KOPT-K1 (cell line): ENCODE measurements around the gene ABRACL.
"Not testable (repeated sequence)": the region's sequence is repeated elsewhere in the genome, so short reads cannot be mapped to it uniquely, and the experiment has no call there.

Source experiments
- H3K27ac ChIP-seq: fragments of 200-600 bp; sonication (generic); 2 replicates; pipeline ENCODE4 v1.5.1; 2016; ENCODE audit warnings: antibody characterized with exemption, mild to moderate bottlenecking, low read depth, low read length; ENCODE audit not compliant: poor library complexity, severe bottlenecking
- H3K36me3 ChIP-seq: fragments of 200-600 bp; sonication (generic); 2 replicates; pipeline ENCODE4 v1.5.1; 2017; ENCODE audit warnings: antibody characterized with exemption, mild to moderate bottlenecking, low read length, moderate library complexity; ENCODE audit not compliant: insufficient read depth
- H3K9me3 ChIP-seq: fragments of 200-600 bp; sonication (generic); 2 replicates; pipeline ENCODE4 v1.5.1; 2017; ENCODE audit warnings: antibody characterized with exemption, low read length, mild to moderate bottlenecking; ENCODE audit not compliant: insufficient read depth, poor library complexity, severe bottlenecking

The ABRACL gene

GRCh38 chr6:138999949-139000725, 28.4 kb upstream of the ABRACL start:
- no peaks in the 10 kb centered on the region for H3K9me3 ChIP-seq
- H3K27ac ChIP-seq: no peak overlapping the region
- H3K36me3 ChIP-seq: no peaks in the 10 kb centered on the region

DNA sequence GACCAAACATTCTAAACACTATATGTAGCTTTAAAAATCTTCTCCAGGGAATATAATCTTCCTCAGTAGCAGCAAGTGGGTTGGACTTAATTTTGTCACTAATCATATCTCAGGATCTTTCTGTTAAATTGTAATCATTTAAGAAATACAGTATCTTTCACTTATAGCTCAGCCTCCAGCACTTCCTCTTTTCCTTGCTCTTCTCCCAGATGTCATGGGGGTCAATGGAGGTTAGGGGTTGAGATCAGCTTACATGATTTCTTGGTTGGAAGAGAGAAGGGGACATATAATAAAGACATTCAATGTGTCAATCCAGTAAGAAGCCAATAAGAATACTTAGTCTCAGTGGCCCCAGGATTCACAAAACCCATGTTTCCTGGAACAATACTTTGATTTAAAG, 24.8 kb upstream of the ABRACL start:
- Histone ChIP-seq H3K36me3 (no peaks in the 10 kb centered on the region), H3K9me3 (no peaks in the 10 kb centered on the region), H3K27ac (no peak overlapping the region)

DNA sequence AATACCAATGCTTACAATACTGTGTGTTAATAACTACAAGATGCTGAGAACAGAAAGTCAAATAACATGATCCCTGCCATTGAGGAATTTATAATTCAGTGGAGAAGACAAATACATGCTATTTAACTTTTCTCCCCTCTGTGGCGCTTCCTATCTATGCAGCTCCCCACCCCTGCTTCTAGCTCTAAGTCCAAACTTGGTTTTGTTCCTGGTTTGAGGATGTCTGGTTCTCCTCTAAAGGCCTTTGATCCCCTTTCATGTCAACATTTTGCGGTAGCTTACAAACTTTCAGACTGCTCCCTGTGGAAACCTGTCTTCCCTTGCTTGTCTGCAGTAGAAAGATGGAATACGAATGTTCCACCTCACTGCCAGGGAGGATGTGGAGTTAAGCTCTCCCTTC, 22.1 kb upstream of the ABRACL start:
- no peak overlapping the region for H3K27ac ChIP-seq
- no peaks in the 10 kb centered on the region for H3K9me3 ChIP-seq
- H3K36me3 ChIP-seq: no peaks in the 10 kb centered on the region

DNA sequence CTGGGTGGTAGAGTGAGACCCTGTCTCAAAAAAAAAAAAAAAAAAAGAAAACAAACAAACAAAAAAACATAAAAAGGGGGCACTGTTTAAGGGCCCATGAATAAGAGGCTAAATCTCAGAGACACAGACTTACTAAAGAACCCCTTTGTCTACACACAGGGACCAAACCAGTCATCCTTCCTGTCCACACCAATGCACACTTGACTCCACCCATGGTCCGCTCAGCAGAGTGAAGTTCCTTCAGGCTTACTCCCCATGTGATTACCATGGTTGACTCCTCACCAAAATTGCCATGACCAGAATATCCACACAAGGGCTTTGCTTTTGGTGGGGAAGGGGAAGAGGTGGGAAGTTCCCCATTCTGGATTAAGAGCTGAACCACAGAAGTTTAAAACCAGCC, 21.1 kb upstream of the ABRACL start:
- no peaks in the 10 kb centered on the region for H3K36me3 ChIP-seq
- no peaks in the 10 kb centered on the region for H3K9me3 ChIP-seq
- H3K27ac ChIP-seq: no peak overlapping the region

DNA sequence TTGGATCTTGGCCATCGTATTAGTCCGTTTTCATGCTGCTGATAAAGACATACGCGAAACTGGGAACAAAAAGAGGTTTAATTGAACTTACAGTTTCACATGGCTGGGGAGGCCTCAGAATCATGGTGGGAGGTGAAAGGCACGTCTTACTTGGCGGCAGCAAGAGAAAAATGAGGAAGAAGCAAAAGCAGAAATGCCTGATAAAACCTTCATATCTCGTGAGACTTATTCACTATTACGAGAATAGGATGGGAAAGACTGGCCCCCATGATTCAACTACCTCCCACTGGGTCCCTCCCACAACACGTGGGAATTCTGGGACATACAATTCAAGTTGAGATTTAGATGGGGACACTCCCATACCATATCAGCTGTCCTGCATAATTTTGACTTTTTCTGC, 20.4 kb upstream of the ABRACL start:
- Histone ChIP-seq H3K9me3 (no peaks in the 10 kb centered on the region), H3K36me3 (no peaks in the 10 kb centered on the region), H3K27ac (no peak overlapping the region)

GRCh38 chr6:139010674-139011073, 17.9 kb upstream of the ABRACL start:
- Histone ChIP-seq H3K36me3 (no peaks in the 10 kb centered on the region), H3K27ac (no peak overlapping the region), H3K9me3 (no peaks in the 10 kb centered on the region)

DNA sequence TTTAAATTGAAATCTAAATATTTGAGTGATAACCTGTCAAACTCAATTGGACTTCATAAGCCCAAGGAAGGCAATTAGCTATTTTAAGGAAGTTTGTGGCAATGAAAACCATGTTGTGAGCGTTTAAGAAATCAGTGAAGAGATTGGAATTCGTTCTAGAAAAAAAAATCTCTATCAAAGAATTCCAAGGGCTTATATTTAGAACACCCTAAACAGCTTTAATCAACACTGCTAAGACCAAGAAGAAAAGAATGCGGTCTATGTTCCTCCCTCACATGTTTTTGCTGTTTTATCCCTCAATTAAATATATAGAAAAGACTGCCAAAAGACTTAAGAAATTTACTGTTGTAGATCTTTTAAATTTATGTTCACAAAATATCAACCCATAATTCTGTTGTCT, 16.6 kb upstream of the ABRACL start:
- no peaks in the 10 kb centered on the region for H3K9me3 ChIP-seq
- H3K36me3 ChIP-seq: no peaks in the 10 kb centered on the region
- no peak overlapping the region for H3K27ac ChIP-seq

DNA sequence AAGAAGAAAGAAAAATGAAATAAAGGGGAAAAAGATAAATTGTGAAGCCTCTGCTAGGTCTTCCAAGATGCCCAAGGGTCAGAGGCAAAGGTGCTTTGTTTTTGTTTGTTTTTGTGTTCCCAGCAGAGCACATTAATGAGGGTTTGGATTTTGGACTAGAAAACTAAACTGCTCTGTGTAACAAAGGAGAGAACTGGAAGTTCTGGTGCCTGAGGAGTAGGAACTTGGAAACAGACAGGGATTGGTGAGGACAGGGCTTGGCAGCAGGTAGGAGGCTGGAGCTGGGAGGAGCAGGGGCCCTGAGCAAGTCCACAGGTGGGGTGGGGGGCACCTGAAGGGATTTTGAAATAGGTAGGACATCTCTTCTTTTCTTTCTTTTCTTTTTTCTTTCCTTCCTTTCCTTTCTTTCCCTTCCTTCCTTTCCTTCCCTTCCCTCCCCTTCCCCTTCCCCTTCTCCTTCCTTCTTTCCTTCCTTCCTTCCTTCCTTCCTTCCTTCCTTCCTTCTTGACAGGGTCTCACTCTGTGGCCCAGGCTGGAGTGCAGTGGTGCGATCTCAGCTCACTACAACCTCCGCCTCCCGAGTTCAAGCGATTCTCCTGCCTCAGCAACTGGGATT, 15.3 kb upstream of the ABRACL start:
- no peak overlapping the region for H3K27ac ChIP-seq
- no peaks in the 10 kb centered on the region for H3K9me3 ChIP-seq
- H3K36me3 ChIP-seq: no peaks in the 10 kb centered on the region

- no peaks in the 10 kb centered on the region for H3K36me3 ChIP-seq
- no peaks in the 10 kb centered on the region for H3K9me3 ChIP-seq
- no peak overlapping the region for H3K27ac ChIP-seq
These were observed 13.6 kb upstream of the ABRACL start for GRCh38 chr6:139014945-139015344.

DNA sequence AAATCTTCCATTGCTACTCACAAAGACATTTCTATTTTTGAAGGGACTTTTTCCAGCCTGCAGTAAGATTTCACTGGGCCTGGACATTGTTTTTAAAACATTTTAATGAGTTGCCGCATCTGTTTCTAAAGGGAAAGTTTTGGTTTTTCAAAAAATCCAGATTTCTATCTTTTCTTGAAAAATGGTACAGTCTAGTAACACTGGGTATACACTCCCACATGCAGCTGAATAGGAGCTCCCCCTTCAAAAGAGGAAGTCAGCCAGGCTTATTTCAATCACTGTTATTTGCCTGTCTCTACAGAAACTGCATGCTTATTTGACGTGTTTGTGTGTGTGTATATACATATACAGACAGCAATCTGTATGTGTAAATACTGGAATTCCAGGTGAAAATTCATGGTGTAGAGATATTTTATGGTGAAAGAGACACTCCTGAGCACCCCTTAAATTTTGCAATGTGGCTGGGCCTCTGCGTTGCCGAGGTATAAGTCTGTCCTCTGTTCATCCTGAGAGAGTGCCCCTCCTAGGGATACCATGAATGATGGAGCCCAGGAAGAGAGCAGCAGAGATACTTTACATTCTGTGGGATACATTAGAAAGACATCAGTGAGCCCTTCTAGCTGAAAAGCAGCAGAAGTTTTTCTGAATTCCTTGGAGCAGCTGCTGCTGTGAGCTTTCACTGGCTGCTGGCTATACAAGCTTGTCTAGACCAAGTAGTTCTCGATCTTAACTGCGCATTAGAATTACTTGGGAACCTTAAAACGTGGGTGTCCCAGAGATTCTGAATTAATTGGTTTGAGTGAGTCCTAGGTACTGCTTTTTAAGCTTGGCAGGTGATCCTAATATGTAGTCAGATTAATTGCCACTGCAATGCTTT, 12.0 kb upstream of the ABRACL start:
- Histone ChIP-seq H3K36me3 (no peaks in the 10 kb centered on the region), H3K9me3 (no peaks in the 10 kb centered on the region), H3K27ac (no peak overlapping the region)

DNA sequence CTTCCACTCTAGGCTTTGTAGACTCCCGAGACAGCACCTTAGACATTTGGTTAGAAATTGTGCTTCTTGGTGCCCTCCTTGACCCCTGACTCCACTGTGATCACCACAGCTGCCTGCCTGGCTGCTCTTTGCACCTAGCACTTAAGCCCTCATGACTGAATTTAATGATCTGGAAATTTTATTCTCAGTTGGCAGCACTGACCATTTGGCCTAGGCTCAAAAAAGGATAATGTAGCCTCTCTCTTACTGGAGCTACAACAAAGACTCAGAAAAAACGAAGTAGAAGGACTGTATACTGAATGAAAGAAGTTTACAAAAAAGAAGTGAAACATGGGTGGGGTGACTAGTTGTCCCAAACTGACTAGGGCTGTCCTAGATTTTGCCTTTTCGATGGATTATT, 11.3 kb upstream of the ABRACL start:
- Histone ChIP-seq H3K36me3 (no peaks in the 10 kb centered on the region), H3K27ac (no peak overlapping the region), H3K9me3 (no peaks in the 10 kb centered on the region)

GRCh38 chr6:139019722-139020121, 8.8 kb upstream of the ABRACL start:
- no peak overlapping the region for H3K27ac ChIP-seq

DNA sequence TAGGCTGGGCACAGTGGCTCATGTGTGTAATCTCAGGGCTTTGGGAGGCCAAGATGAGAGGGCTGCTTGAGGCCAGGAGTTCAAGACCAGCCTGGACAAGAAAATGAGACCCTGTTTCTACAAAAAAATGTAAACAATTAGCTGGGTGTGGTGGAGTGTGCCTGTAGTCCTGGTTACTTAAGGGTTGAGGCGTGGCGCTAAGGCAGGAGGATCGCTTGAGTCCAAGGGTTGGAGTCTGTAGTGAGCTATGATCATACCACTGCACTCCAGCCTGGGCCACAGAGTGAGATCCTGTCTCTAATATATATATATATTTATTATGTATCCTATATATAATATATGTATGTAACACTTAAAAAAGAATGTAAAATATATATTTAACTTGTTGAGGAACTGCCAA, 7.9 kb upstream of the ABRACL start:
- Histone ChIP-seq H3K27ac (no peak overlapping the region), H3K9me3 (no peaks in the 10 kb centered on the region), H3K36me3 (no peaks in the 10 kb centered on the region)

More at GRCh38 chr6:139019722-139020121, 8.8 kb upstream of the ABRACL start:
- Histone ChIP-seq H3K9me3 (no peaks in the 10 kb centered on the region), H3K36me3 (no peaks in the 10 kb centered on the region)

DNA sequence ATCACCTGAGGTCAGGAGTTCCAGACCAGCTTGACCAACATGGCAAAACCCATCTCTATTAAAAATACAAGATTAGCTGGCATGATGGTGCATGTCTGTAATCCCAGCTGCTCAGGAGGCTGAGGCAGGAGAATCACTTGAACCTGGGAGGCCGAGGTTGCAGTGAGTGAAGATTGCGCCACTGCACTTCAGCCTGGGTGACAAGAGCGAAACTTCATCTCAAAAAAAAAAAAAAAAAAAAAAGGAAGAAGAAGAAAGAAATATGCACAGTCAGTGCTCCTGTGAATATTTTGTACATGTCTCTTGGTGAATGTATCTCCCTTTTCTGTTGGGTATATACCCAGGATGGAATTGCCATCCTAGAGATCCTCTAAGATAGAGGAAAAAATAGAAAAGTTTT, 3.1 kb upstream of the ABRACL start:
- not testable (repeated sequence) for H3K36me3 ChIP-seq, H3K27ac ChIP-seq, H3K9me3 ChIP-seq

DNA sequence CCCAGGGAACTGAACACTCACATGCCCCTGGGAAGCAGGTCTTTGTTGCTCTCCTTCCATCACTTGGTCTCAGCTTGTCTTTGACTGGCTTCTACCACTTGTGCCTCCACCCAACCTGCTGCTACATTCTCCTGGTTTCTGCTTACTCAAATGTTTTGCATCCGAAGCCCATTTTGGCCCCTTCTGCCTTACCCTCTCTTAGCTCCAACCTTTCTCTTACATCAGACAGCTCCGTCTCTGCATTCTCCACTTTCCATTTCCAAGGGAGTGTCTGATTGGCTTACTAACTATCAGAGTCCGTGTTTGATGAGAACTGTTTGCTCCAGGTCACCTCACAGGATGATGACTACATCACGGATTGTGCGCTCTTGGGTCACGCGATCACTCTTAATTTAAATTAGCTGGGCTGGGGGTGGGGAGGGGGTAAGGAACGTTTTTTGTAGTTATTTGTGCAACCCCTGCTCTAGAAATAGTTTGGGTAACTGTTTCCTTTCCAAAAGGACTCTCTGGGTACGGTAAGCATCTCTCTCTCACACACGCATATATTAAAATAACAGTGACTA, 844 bp upstream of the ABRACL start:
- no peaks in the 10 kb centered on the region for H3K9me3 ChIP-seq
- peak overlapping the region; percentile 92 for H3K27ac ChIP-seq
- H3K36me3 ChIP-seq: 0 out of 2 replicates have a peak, but pooled peaks cover 3% of the 10 kb centered on the region
